T-cell (primary cell): ENCODE results near the gene CEACAM4. TPM values are rescaled to one million over a fixed set of nuclear protein-coding genes. Genes with fewer than 3 reads are reported as not detected.

Experiments
- ATAC-seq, 4 experiments: fragments of 200-7000 bp in 3 of 4; fragments of 150-1000 bp in 1 of 4; cut with Tn5 transposase; replicated peaks in 1 of 4; 1 replicate in 3 of 4; 2 replicates in 1 of 4; pipeline ENCODE4 v1.10.0; 2021; ENCODE audit warnings: moderate library complexity in 3 of 4, mild to moderate bottlenecking in 2 of 4, moderate number of reproducible peaks in 1 of 4
- CTCF ChIA-PET, 2 donors: fragments of 300-600 bp; sonication (Branson Sonifier 250); formaldehyde crosslinking; loops; one replicate each; lab custom pipeline; 2022; ENCODE audit warnings: antibody characterized with exemption in 2 of 2; lab: Charles Lee
- POLR2A ChIA-PET, 2 donors: fragments of 300-600 bp; sonication (Branson Sonifier 250); formaldehyde crosslinking; loops; one replicate each; lab custom pipeline; 2022; ENCODE audit warnings: antibody characterized with exemption in 2 of 2; lab: Charles Lee
- DNase-seq, 35 experiments: peaks; one replicate each; pipeline versions ENCODE4 v3.0.0 to v3.0.0-alpha.2; 2013 to 2023
- H3K27ac ChIP-seq: one replicate; pipeline ENCODE4 v1.5.1; 2013; ENCODE audit warnings: low read length
- H3K27me3 ChIP-seq, 2 experiments: replicated peaks in 1 of 2; 1 replicate in 1 of 2; 2 replicates in 1 of 2; pipeline versions ENCODE4 v1.6.1 to v1.7.0; 2013; ENCODE audit warnings: low read length in 1 of 2, mixed read lengths in 1 of 2; ENCODE audit not compliant: control insufficient read depth in 2 of 2, insufficient read depth in 2 of 2; ENCODE audit errors: extremely low read depth in 1 of 2
- H3K36me3 ChIP-seq, 2 donors: 1 replicate in 1 of 2; 2 replicates in 1 of 2; pipeline versions ENCODE4 v1.6.1 to v1.7.0; 2013; ENCODE audit warnings: low read length in 1 of 2; ENCODE audit not compliant: control insufficient read depth in 2 of 2, insufficient read depth in 1 of 2; ENCODE audit errors: extremely low read depth in 1 of 2
- H3K4me1 ChIP-seq, 2 experiments: 1 replicate in 1 of 2; 2 replicates in 1 of 2; pipeline versions ENCODE4 v1.6.1 to v1.7.0; 2013; ENCODE audit warnings: low read length in 2 of 2, mixed read lengths in 1 of 2; ENCODE audit not compliant: insufficient read depth in 2 of 2, control insufficient read depth in 1 of 2; ENCODE audit errors: extremely low read depth in 1 of 2
- H3K4me3 ChIP-seq, 2 donors: 1 replicate in 1 of 2; 2 replicates in 1 of 2; pipeline versions ENCODE4 v1.5.1 to v1.7.0; 2013; ENCODE audit warnings: mild to moderate bottlenecking in 2 of 2, low read length in 1 of 2, moderate library complexity in 1 of 2; ENCODE audit not compliant: control insufficient read depth in 1 of 2; ENCODE audit errors: extremely low read depth in 1 of 2
- H3K9me3 ChIP-seq: 2 replicates; pipeline ENCODE4 v1.7.0; 2013
- H3K27ac Mint-ChIP-seq, 2 donors: one replicate each; pipeline ENCODE4 v1.8.0; 2020 to 2021; ENCODE audit warnings: mild to moderate bottlenecking in 2 of 2, mixed read lengths in 2 of 2
- H3K27me3 Mint-ChIP-seq, 2 donors: one replicate each; pipeline ENCODE4 v1.8.0; 2021 to 2022; ENCODE audit warnings: mixed read lengths in 2 of 2
- H3K36me3 Mint-ChIP-seq: one replicate; pipeline ENCODE4 v1.8.0; 2021; ENCODE audit warnings: mixed read lengths
- H3K4me1 Mint-ChIP-seq, 3 donors: one replicate each; pipeline ENCODE4 v1.8.0; 2020 to 2022; ENCODE audit warnings: mixed read lengths in 3 of 3, mild to moderate bottlenecking in 1 of 3
- H3K4me3 Mint-ChIP-seq, 3 donors: one replicate each; pipeline ENCODE4 v1.8.0; 2020 to 2022; ENCODE audit warnings: mild to moderate bottlenecking in 3 of 3, mixed read lengths in 3 of 3, moderate library complexity in 3 of 3
- H3K9me3 Mint-ChIP-seq, 3 donors: one replicate each; pipeline ENCODE4 v1.8.0; 2020 to 2022; ENCODE audit warnings: mixed read lengths in 3 of 3
- WGBS: methylation state at CpG from one replicate; pipeline ENCODE4 v1.1.5; 2013; ENCODE audit warnings: missing lambda C conversion rate; ENCODE audit not compliant: insufficient coverage; 5-methylcytosine and 5-hydroxymethylcytosine counted together
- total RNA-seq, 35 experiments: library from RNA in 6 of 35; stranded (reverse) in 6 of 35; fragments of 120-200 nt in 1 of 35; gene quantifications; one replicate each; pipeline versions ENCODE4 v1.2.1 to v1.2.4 and lab custom pipeline; 2013 to 2026

Gene CEACAM4
- total RNA-seq, 5 donors from 2014 or later (not counting 1 experiment from before 2014, with no cell fraction given) = 0.46 to 1.0 (median 0.68) TPM; not detected in 1

DNA sequence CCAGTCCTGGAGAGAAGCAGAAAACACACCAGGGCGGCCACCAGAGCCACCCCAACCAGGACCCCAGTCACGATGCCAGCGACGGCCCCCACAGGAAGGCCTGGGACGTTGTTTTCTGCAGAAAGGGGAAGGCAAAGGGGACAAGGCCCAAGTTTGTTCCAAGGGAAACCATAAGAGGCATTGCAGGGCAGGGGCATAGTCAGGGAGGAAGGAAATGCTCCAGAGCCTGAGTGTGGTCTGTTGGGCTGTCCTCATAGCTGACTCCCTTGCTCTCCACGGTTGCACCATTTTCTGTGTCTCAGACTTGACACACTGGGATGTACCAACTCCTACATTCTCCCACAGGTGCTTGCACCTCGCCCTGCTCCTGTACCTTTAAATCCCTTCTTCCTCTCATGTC is 5.2 kb downstream of the CEACAM4 start:
- ChIA-PET POLR2A (interaction anchor here in 1 of 2 donors (0.7 kb wide), 1 partner anchor 9 kb away, joined by 3 read pairs; no protein-coding TSS in a partner anchor), CTCF (interaction anchor here in 1 of 2 donors (0.7 kb wide), 1 partner anchor 21 kb away, joined by 3 read pairs; no protein-coding TSS in a partner anchor)
- Histone ChIP-seq H3K27me3 (peaks cover 0 to 53% of the 10 kb centered on the region in 2 experiments), H3K36me3 (no peaks in the 10 kb centered on the region), H3K9me3 (no peaks in the 10 kb centered on the region), H3K27ac (no peak overlapping the region), H3K4me3 (no peak overlapping the region), H3K4me1 (no peaks in the 10 kb centered on the region)
- Mint-ChIP-seq H3K36me3 (no peaks in the 10 kb centered on the region), H3K4me1 (no peaks in the 10 kb centered on the region), H3K4me3 (no peak overlapping the region), H3K9me3 (no peaks in the 10 kb centered on the region), H3K27ac (no peak overlapping the region), H3K27me3 (peaks cover 18 to 22% of the 10 kb centered on the region in 2 donors)
- WGBS = 24% methylated on average over 7 of the region's 7 CpGs
- no peak for ATAC-seq
- DNase-seq = no peak

DNA sequence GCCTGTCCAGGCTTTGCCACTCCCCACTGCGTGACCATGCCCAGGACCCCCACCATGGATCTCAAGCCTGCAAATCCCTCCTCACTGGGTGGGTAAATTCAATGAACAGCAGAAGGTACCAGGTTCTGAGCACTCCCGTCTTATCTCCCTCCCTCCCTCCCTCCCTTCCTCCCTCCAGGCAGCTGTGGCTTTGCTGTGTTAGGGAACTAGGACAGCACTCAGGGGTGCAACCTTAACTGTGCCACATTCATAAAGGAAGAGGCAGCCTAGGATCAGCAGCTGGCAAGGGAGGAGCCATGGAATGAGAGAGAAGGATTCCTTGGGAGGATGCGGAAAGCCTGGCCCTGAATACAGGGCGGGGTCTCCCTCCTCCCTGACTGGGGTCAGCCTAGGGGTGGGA is 5.6 kb downstream of the CEACAM4 start:
- no peaks in the 10 kb centered on the region for H3K9me3 ChIP-seq
- no peak overlapping the region for H3K27ac ChIP-seq
- CTCF ChIA-PET = no interaction called here
- ATAC-seq = no peak
- WGBS = 29% methylated on average over 1 of the region's 4 CpGs
- Mint-ChIP-seq H3K4me1 (no peaks in the 10 kb centered on the region), H3K27me3 (peaks cover 18% of the 10 kb centered on the region in 2 donors), H3K27ac (no peak overlapping the region), H3K36me3 (no peaks in the 10 kb centered on the region), H3K9me3 (no peaks in the 10 kb centered on the region), H3K4me3 (no peak overlapping the region)
- no peak for DNase-seq
- H3K36me3 ChIP-seq = no peaks in the 10 kb centered on the region
- H3K4me3 ChIP-seq = no peak overlapping the region
- H3K27me3 ChIP-seq = peaks cover 0 to 53% of the 10 kb centered on the region in 2 experiments
- H3K4me1 ChIP-seq = no peaks in the 10 kb centered on the region
- POLR2A ChIA-PET = no interaction called here

DNA sequence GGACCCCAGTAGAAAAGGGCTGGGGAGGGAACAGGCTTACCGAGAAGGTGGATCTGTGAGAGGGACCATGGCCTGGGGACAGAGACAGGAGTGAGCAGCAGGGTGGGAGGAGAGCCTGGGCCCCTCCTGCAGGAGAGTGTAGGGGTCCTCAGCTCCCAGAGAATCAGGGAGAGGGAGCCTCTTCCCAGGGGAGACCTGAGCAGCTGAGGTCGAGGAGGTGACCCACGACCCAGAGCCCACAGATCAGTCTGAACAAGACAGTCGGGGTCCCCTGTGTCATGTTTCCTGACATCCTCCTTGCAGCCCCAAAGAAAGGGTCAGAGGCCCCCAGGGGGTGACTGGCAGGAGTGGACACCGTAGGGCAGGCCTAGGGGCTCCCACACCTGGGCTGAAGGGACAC is 6.7 kb downstream of the CEACAM4 start:
- H3K4me3 ChIP-seq = no peak overlapping the region
- H3K4me1 ChIP-seq = no peaks in the 10 kb centered on the region
- POLR2A ChIA-PET = no interaction called here
- ATAC-seq = no peak
- no peak overlapping the region for H3K4me3 Mint-ChIP-seq
- H3K27me3 ChIP-seq = peaks cover 0 to 46% of the 10 kb centered on the region in 2 experiments
- no peaks in the 10 kb centered on the region for H3K9me3 ChIP-seq
- CTCF ChIA-PET = no interaction called here
- no peak overlapping the region for H3K27ac Mint-ChIP-seq
- no peak for DNase-seq
- H3K27ac ChIP-seq = no peak overlapping the region
- 74% methylated on average over 5 of the region's 5 CpGs for WGBS
- no peaks in the 10 kb centered on the region for H3K36me3 Mint-ChIP-seq
- peaks cover 22% of the 10 kb centered on the region in 2 donors for H3K27me3 Mint-ChIP-seq
- H3K4me1 Mint-ChIP-seq = no peaks in the 10 kb centered on the region
- no peaks in the 10 kb centered on the region for H3K9me3 Mint-ChIP-seq
- H3K36me3 ChIP-seq = no peaks in the 10 kb centered on the region

DNA sequence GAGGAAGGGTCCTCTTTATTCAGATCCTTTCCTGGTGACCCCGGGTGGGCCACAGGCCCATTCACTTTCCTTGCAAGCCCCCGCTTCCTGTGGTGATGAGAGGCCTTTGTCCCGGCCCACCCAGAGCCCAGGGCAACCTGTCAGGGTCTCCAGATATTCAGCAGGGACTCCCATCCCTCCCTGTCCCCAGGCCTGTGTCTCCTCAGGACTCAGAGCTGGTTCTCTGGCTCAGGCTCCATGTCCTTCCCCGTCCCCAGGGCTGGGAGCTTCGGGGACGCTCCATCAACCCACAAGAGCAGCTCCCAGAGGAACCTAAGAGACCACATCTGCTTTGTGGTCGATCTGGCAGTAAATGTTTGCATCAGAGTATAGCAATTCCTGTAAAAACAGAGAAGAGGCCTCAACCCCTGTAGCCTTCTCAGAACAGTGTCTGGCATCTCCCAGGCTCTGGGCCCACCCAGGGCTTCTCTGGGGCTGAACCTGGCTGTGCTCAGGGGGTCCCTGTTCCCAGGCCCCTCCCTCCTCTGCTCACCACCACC is 7.8 kb downstream of the CEACAM4 start:
- H3K27me3 Mint-ChIP-seq = peaks cover 27 to 32% of the 10 kb centered on the region in 2 donors
- no peaks in the 10 kb centered on the region for H3K36me3 ChIP-seq
- no peaks in the 10 kb centered on the region for H3K36me3 Mint-ChIP-seq
- no peak overlapping the region for H3K4me3 Mint-ChIP-seq
- H3K9me3 Mint-ChIP-seq = no peaks in the 10 kb centered on the region
- no peaks in the 10 kb centered on the region for H3K4me1 ChIP-seq
- DNase-seq (no peak), ATAC-seq (no peak)
- 0% methylated on average over 2 of the region's 7 CpGs for WGBS
- POLR2A ChIA-PET = no interaction called here
- no peak overlapping the region for H3K27ac ChIP-seq
- H3K9me3 ChIP-seq = no peaks in the 10 kb centered on the region
- peaks cover 0 to 45% of the 10 kb centered on the region in 2 experiments for H3K27me3 ChIP-seq
- H3K4me1 Mint-ChIP-seq = no peaks in the 10 kb centered on the region
- no peak overlapping the region for H3K4me3 ChIP-seq
- CTCF ChIA-PET = no interaction called here
- no peak overlapping the region for H3K27ac Mint-ChIP-seq

DNA sequence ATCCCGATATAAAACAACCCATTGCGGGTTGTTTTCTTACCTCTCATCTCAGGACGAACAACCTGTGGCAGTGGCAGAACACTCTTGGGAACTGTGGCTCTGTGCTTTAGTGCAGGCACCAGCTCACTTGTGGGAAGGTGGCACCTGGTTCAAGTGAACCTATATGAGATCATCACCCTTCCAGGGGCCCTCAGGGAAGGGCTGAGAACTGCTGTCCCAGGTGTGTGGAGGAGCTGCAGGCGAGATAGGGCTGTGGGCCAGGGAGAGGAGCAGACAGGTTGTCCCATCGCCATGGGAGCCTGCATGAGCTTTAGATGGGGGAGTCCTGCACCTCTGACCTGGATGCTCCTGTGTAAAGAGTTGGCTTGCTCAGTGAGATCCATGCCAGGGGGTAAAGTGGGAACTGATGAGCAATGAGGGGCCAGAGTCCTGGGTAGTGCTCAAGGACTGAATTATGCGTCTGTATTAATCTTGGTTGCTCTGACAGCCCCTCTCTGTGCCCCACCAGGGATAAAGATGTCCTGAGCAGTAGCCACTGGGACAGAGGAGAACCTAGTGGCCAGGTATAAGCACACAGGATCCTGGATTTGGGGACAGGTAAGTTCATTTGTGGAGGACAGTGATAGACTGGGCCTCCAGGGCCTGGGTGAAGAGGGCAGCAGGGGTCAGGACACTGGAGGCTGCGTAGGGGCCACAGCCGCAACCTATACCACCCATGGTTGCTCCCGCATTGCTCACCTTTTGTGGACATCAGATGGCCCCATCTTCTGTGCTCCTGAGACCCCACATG is 8.7 kb downstream of the CEACAM4 start:
- Histone ChIP-seq H3K36me3 (no peaks in the 10 kb centered on the region), H3K27me3 (peaks cover 0 to 48% of the 10 kb centered on the region in 2 experiments), H3K9me3 (no peaks in the 10 kb centered on the region), H3K4me3 (no peak overlapping the region), H3K4me1 (no peaks in the 10 kb centered on the region), H3K27ac (no peak overlapping the region)
- no peaks in the 10 kb centered on the region for H3K36me3 Mint-ChIP-seq
- H3K4me1 Mint-ChIP-seq = no peaks in the 10 kb centered on the region
- no peak for ATAC-seq
- DNase-seq = no peak
- WGBS = 93% methylated on average over 7 of the region's 9 CpGs
- peaks cover 34 to 35% of the 10 kb centered on the region in 2 donors for H3K27me3 Mint-ChIP-seq
- no peak overlapping the region for H3K27ac Mint-ChIP-seq
- CTCF ChIA-PET = no interaction called here
- no peak overlapping the region for H3K4me3 Mint-ChIP-seq
- POLR2A ChIA-PET = no interaction called here
- peaks cover 0 to under 1% (median 0%) of the 10 kb centered on the region in 3 donors for H3K9me3 Mint-ChIP-seq

DNA sequence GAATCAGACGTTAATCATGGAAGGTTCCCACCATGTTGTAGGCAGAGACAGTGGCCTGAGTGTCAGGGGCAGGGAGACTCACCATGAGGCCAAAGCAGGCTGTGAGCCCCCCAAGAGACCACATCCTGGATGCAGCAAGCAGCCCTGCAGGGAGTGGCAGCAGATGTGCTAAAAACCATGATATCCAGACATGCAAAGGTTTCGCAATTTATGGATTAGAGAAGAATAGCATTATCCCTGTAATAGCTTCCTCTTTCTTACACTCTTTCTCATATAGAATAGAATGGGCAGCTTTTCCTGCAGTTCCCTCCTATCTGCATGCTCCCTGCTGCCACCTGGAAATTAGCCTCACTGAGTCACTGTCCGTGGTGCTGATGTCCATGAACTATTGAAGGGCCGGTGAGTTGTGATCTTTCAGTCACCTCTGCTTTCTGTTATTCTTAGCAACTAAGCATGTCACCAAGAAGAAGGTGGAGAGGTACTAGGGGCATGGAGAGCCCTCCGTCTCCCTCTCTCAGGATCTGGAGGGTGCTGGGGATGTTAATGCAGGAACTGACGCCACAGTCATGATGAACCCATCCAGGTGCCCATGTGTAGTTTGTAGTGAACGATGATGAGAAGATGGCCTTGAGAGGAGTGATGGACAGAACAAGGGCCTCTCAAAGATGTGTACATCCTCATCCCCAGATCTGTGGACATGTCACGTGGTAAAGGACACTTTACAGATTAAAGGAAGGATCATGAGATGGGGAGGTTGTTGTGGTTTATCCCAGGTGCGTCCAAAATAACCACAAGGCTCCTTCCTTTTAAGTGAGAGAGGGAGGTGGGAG is 9.9 kb downstream of the CEACAM4 start:
- 89% methylated on average over 3 of the region's 9 CpGs for WGBS
- no peaks in the 10 kb centered on the region for H3K4me1 ChIP-seq
- H3K27ac Mint-ChIP-seq = peak overlapping the region in 1 of 2 donors; percentile 25

More for the DNA sequence above, 9.9 kb downstream of the CEACAM4 start:
- Histone ChIP-seq H3K27me3 (peaks cover 0 to 55% of the 10 kb centered on the region in 2 experiments), H3K4me3 (no peak overlapping the region), H3K27ac (no peak overlapping the region), H3K36me3 (no peaks in the 10 kb centered on the region), H3K9me3 (no peaks in the 10 kb centered on the region)
- Mint-ChIP-seq H3K9me3 (peaks cover 0 to 3% (median 0%) of the 10 kb centered on the region in 3 donors), H3K4me3 (no peak overlapping the region), H3K36me3 (no peaks in the 10 kb centered on the region), H3K4me1 (no peaks in the 10 kb centered on the region), H3K27me3 (peaks cover 33 to 35% of the 10 kb centered on the region in 2 donors)
- DNase-seq (no peak), ATAC-seq (no peak)
- ChIA-PET CTCF (no interaction called here), POLR2A (no interaction called here)
